ENCODE data around the gene MRPS25.

DNA sequence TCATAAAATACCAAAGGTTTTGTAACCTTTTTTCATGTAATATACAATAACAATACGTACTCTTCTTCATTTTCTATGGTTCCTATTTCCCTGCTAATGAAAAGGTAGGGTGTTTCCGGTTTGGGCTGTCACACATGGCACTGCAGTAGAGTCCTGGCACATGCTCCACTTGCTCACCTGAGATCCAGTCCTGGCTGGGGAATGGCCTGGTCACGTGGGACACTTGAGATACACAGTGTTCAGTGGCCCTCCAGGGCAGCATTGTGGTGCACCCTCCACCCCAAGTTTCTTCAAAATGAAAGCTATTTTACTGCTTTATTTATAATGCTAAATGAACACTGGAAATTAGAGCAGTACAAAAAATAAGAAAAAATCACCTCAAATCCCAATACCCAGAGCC lies 23.2 kb downstream of the MRPS25 start:
- TF ChIP-seq YY1 (IDR thresholded peaks at IDR 0.05; ENCODE audit: insufficient read depth, insufficient read length): no peak
- no peak for TF ChIP-seq SUZ12 (IDR thresholded peaks at IDR 0.05; ENCODE audit: extremely low read depth, insufficient read depth, insufficient read length)
- no peak for TF ChIP-seq ZNF274 (IDR thresholded peaks at IDR 0.05; ENCODE audit: low read depth, low read length)
